Activated CD4-positive, CD25-positive, alpha-beta regulatory T cell (primary cell): ENCODE data around the gene PXDN.
"Not testable (repeated sequence)": the region's sequence is repeated elsewhere in the genome, so short reads cannot be mapped to it uniquely, and the experiment has no call there.

Source experiments
- DNase-seq, 4 experiments: peaks; one replicate each; lab custom pipeline; 2025; lab: John Stamatoyannopoulos, UW

PXDN gene

GRCh38 chr2:1723397-1724042 is 20.8 kb downstream of the PXDN start:
- DNase-seq, result no peak

- no peak for DNase-seq
Observed at GRCh38 chr2:1722692-1723091, 21.6 kb downstream of the PXDN start.

GRCh38 chr2:1721706-1722646 is 22.3 kb downstream of the PXDN start:
- no peak for DNase-seq

GRCh38 chr2:1718339-1719220 is 25.7 kb downstream of the PXDN start:
- DNase-seq, result no peak

GRCh38 chr2:1717113-1717512 is 27.2 kb downstream of the PXDN start:
- DNase-seq, result no peak

GRCh38 chr2:1716441-1716840 is 27.9 kb downstream of the PXDN start:
- DNase-seq, result no peak

GRCh38 chr2:1716014-1716305 is 28.4 kb downstream of the PXDN start:
- DNase-seq, result not testable (repeated sequence)

GRCh38 chr2:1715184-1716013 is 28.9 kb downstream of the PXDN start:
- no peak for DNase-seq

GRCh38 chr2:1714291-1715064 is 29.8 kb downstream of the PXDN start:
- no peak for DNase-seq

GRCh38 chr2:1713839-1714236 is 30.5 kb downstream of the PXDN start:
- no peak for DNase-seq

- no peak for DNase-seq
Observed at GRCh38 chr2:1713142-1713838, 31.0 kb downstream of the PXDN start.

- DNase-seq, result no peak
Observed at GRCh38 chr2:1709946-1710560, 34.3 kb downstream of the PXDN start.

- no peak for DNase-seq
Observed at GRCh38 chr2:1709335-1709605, 35.0 kb downstream of the PXDN start.

- no peak for DNase-seq
Observed at GRCh38 chr2:1708476-1709334, 35.6 kb downstream of the PXDN start.

GRCh38 chr2:1707771-1708418 is 36.4 kb downstream of the PXDN start:
- DNase-seq, result no peak

GRCh38 chr2:1706089-1706841 is 38.0 kb downstream of the PXDN start:
- DNase-seq, result not testable (repeated sequence)

- DNase-seq, result no peak
Observed at GRCh38 chr2:1705557-1706076, 38.7 kb downstream of the PXDN start.
